HG02852 (cell line): Measurements from ENCODE around the gene CD300C.
"Not testable (repeated sequence)": the region's sequence is repeated elsewhere in the genome, so short reads cannot be mapped to it uniquely, and the experiment has no call there.

Experiments
- ATAC-seq: cut with Tn5 transposase; IDR thresholded peaks from one replicate; pipeline ENCODE4 v1.9.1; 2021; ENCODE audit warnings: mild to moderate bottlenecking, moderate library complexity; ENCODE audit not compliant: unreplicated experiment

The CD300C gene

DNA sequence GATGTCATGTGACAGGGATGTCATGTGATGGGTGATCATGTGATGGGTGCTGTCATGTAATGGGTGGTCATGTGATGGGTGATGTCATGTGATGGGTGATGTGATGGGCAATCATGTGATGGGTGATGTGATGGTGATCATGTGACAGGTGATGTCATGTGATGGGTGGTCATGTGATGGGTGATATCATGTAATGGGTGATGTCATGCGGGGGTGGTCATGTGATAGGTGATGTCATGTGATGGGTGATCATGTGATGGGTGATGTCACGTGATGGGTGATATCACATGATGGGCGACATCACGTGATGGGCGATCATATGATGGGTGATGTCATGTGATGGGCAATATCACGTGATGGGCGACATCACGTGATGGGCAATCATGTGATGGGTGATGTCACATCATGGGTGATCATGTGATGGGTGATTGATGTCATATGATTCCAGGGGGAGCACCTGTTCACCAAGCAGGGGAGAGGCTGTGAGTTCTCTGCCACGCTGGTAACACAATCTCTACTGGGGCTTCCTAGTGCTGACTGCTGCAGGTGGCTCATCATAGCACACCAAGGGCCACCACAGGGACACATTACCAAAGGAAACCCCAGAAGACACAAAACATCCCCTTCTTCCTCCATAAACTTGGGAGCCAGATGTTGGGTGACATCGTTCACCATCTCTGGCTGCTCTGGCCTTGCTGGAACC is 31.1 kb downstream of the CD300C start:
- ATAC-seq: no peak

DNA sequence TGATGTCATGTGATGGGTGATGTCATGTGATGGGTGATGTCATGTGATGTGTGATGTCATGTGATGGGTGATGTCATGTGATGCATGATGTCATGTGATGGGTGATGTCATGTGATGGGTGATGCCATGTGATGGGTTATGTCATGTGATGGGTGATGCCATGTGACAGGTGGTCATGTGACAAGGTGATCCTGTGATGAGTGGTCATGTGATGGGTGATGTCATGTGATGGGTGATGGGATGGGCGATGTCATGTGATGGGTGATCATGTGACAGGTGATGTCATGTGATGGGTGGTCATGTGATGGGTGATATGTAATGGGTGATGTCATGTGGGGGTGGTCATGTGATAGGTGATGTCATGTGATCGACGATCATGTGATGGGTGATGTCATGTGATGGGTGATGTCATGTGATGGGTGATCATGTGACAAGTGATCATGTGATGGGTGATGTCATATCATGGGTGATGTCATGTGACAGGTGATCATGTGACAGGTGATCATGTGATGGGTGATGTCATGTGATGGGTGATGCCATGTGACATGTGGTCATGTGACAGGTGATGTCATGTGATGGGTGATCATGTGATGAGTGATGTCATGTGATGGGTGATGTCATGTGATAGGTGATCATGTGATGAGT is 31.8 kb downstream of the CD300C start:
- no peak for ATAC-seq

DNA sequence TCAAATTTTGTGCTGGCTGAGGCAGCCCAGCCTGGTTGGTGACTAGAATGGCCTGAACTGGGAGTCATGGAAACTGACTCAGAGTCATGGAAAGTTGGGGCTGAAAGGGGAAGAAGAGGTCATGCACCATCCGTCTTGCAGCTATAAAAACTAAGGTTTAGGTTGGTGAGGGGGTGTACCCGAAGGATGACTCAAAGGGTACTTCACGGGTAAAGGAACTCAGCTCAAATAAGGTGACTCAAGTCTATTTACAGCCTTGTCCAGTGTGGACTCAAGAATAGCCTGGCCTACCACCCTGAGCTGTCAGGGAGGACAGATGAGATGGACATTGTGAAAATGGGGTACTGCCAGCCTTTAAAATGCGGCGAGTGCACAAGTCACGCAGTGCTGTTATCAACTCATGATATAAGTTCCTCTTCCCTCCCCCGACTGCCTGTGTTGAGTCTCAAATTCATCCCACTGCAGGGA is 33.3 kb downstream of the CD300C start:
- no peak for ATAC-seq

DNA sequence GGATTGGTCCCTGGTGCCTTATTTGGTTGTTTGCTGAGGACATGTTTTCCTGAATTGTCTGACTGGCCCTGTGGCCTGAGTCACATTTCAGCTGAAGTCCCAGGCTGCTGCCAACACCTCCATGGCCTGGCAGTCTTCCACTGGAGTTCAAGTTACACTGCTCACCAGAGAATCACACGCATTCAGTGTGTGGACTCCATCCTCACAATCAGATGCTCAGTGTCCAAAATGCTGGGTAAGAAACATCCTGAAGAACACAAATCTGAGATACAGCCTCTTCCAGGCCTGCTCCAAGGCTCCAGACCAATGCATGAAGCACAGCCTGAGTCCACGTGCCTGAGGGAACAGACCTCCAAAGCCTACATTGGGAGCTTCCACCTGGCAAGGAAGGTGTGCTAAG is 33.9 kb downstream of the CD300C start:
- ATAC-seq: no peak

DNA sequence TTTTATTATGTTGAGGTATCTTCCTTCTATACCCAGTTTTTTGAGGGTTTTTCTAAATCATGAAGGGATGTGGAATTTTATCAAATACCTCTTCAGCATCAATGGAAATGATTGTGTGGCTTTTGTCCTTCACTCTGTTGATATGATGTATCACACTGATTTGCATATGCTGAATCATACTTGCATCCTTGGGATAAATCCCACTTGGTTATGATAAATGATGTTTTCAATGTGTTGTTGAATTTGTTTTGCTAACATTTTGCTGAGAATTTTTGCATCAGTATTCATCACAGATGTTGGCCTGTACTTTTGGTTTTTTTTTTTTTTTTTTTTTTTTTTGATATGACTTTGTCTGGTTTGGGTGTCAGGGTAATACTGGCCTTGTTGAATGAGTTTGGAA is 37.8 kb downstream of the CD300C start:
- ATAC-seq: no peak

DNA sequence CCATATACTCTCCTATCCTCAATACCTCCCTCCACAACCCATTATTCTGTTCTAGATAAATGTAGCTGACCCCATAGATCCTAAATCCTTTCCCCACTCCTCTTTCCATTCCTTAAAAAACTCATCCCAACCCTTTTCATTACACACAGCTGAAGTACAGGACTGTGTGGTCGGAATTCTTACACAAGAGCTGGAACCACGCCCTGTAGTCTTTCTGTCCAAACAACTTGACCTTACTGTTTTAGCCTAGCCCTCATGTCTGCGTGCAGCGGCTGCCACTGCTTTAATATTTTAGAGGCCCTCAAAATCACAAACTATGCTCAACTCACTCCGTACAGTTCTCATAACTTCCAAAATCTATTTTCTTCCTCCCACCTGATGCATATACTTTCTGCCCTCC is 42.0 kb downstream of the CD300C start:
- not testable (repeated sequence) for ATAC-seq

DNA sequence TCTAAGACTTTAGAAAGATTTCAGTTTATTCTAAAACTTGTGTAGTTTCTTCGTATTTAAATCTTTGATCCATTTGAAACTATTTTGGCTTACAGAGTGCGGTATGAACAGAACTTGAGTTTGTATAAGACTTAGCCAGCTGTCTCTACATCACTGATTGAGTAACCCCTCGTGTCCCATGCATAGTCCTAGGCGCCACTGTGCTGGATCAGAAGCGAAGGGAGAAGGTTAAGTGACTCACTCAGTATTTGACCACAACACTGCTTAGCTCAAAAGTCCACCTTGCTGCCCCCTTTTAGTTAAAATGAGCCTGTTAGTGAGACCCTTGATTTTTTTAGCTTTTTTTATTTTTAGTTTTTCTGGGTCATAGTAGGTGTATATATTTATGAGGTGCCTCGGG is 43.1 kb downstream of the CD300C start:
- ATAC-seq: no peak

DNA sequence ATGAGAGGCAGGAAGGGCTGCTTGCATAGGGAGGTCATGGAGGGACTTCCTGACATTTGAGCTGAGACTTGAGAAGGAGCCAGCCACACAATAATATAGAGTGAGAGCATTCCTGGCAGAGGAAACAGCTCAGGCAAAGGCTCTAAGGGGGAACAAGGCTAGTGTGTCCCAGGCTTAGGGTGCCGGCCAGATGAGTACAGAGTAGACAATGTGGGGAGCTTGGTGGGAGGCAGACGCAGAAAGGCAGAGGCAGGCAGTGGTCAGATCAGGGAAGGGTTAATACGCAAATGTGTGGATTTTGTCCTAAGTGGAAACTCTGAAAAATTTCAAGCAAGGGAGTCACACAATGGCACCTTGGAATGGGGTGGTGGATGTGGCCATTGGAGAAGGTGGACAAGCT is 45.9 kb downstream of the CD300C start:
- no peak for ATAC-seq

DNA sequence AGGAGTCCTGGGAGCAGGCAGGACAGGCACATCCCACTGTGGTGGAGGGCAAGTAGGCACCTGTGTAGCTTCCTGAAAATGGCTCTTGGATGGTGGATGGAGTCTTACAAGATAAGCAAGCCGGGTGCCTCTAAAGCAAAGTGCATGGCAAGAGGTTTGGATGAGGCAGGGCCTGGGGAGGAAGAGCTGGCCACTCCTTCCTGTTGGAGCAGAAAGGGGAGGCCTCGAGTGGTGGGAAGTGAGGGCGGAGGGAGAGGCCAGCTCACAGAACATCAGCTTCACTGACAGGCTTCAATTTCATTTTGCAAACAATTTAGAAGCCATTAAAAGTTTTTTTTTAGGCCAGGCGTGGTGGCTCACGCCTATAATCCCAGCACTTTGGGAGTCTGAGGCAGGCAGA is 48.4 kb downstream of the CD300C start:
- no peak for ATAC-seq

DNA sequence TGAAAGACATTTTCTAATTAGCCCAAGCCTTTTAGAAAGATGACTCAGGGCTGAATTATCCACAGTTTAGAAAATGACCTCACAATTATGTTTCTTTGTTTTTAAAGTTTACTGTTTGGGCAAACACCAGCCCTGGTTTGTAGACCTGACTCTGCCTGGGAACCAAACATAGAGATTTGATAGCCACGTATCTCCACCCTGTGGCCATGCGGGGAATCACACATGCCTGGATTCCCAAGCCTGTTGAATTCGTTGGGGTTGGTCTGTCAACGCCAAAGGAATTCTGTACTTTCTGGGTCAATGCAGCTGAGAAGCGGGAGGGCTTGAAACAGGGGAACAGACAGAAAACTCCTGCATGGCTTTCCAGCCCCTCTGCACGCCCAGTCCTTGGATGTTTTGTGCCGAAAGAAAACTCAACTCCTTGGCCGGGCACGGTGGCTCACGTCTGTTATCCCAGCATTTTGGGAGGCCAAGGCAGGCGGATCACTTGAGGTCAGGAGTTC is 52.5 kb downstream of the CD300C start:
- ATAC-seq: no peak

DNA sequence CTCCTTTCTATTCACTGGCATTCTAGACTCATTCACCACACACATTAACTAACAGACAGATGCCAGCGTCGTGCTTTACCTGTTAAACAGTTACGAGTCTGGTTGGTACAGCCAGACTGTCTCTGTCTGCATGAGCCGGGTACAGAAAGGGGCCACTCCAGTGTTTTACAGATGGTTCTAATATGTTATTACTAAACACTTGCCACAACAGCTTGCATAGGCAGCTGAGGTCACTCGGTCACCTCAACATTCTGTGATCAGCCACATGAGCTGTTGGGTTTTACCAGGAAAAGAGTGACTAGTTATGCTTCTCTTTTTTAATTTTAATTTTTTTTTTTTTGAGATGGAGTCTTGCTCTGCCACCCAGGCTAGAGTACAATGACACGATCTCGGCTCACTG is 54.3 kb downstream of the CD300C start:
- ATAC-seq: no peak
